Astrocyte (in vitro differentiated cells and primary cell): Measurements from ENCODE around the gene RALY. TPM values are rescaled to one million over a fixed set of nuclear protein-coding genes. Genes with fewer than 3 reads are reported as not detected.

Source experiments
- DNase-seq: peaks from one replicate; pipeline ENCODE4 v3.0.0-alpha.2; 2010; ENCODE audit warnings: low read depth
- FAIRE-seq: peaks from 2 replicates; lab custom pipeline; 2011; peaks lifted over from hg19 to GRCh38; lab: Jason Lieb, UNC
- H2AFZ ChIP-seq: 2 replicates; pipeline ENCODE4 v1.6.0; 2012; ENCODE audit warnings: low read depth, low read length, inconsistent platforms
- H3K27ac ChIP-seq: 2 replicates; pipeline ENCODE4 v1.5.1; 2011; ENCODE audit warnings: low read depth, low read length, inconsistent platforms
- H3K27me3 ChIP-seq: 2 replicates; pipeline ENCODE4 v1.6.0; 2011; ENCODE audit warnings: low read length, inconsistent platforms; ENCODE audit not compliant: insufficient read depth
- H3K36me3 ChIP-seq: 2 replicates; pipeline ENCODE4 v1.5.1; 2011; ENCODE audit warnings: low read length, inconsistent platforms; ENCODE audit not compliant: insufficient read depth
- H3K4me1 ChIP-seq: 2 replicates; pipeline ENCODE4 v1.5.1; 2011; ENCODE audit warnings: low read length, inconsistent platforms; ENCODE audit not compliant: insufficient read depth
- H3K4me2 ChIP-seq: 2 replicates; pipeline ENCODE4 v1.6.0; 2012; ENCODE audit warnings: low read length, inconsistent platforms
- H3K4me3 ChIP-seq: 2 replicates; pipeline ENCODE4 v1.5.1; 2011; ENCODE audit warnings: low read depth, mild to moderate bottlenecking, low read length, inconsistent platforms; ENCODE audit not compliant: insufficient read depth
- H3K79me2 ChIP-seq: 2 replicates; pipeline ENCODE4 v1.6.0; 2012; ENCODE audit warnings: mild to moderate bottlenecking, low read length, inconsistent platforms; ENCODE audit not compliant: insufficient read depth
- H3K9ac ChIP-seq: 2 replicates; pipeline ENCODE4 v1.6.0; 2012; ENCODE audit warnings: mild to moderate bottlenecking, low read length, inconsistent platforms
- H3K9me3 ChIP-seq: 2 replicates; pipeline ENCODE4 v1.5.1; 2012; ENCODE audit warnings: low read depth, mild to moderate bottlenecking, low read length, inconsistent platforms; ENCODE audit not compliant: insufficient read depth
- H4K20me1 ChIP-seq: 2 replicates; pipeline ENCODE4 v1.6.0; 2012; ENCODE audit warnings: low read length, inconsistent platforms; ENCODE audit not compliant: insufficient read depth
- H3K27ac Mint-ChIP-seq: one replicate; pipeline ENCODE4 v1.8.0; 2021; ENCODE audit warnings: mild to moderate bottlenecking, mixed read lengths; ENCODE audit not compliant: unreplicated experiment
- H3K27me3 Mint-ChIP-seq: one replicate; pipeline ENCODE4 v1.8.0; 2021; ENCODE audit warnings: low read depth, mixed read lengths; ENCODE audit not compliant: unreplicated experiment
- H3K36me3 Mint-ChIP-seq: one replicate; pipeline ENCODE4 v1.8.0; 2021; ENCODE audit warnings: low read depth, mixed read lengths; ENCODE audit not compliant: unreplicated experiment
- H3K4me1 Mint-ChIP-seq: one replicate; pipeline ENCODE4 v1.8.0; 2021; ENCODE audit warnings: low read depth, mixed read lengths; ENCODE audit not compliant: unreplicated experiment
- H3K4me3 Mint-ChIP-seq: one replicate; pipeline ENCODE4 v1.8.0; 2021; ENCODE audit warnings: mild to moderate bottlenecking, moderate library complexity, mixed read lengths; ENCODE audit not compliant: unreplicated experiment
- H3K9me3 Mint-ChIP-seq: one replicate; pipeline ENCODE4 v1.8.0; 2021; ENCODE audit warnings: mild to moderate bottlenecking, mixed read lengths; ENCODE audit not compliant: unreplicated experiment
- EZH2 ChIP-seq: IDR thresholded peaks from 2 replicates; pipeline ENCODE4 v1.6.1; 2012; ENCODE audit warnings: mild to moderate bottlenecking, low read length, inconsistent platforms; ENCODE audit not compliant: insufficient read depth
- total RNA-seq: library from RNA; stranded (reverse); gene quantifications from 2 replicates; pipeline ENCODE4 v1.2.1, GENCODE V29; 2021
- TF ChIP-seq, protein P1 (sequence below): IDR thresholded peaks from 2 replicates; pipeline ENCODE4 v1.5.1; 2011; ENCODE audit warnings: low read depth, mild to moderate bottlenecking, inconsistent platforms, low read length, moderate library complexity; ENCODE audit not compliant: insufficient read depth

The RALY gene
- total RNA-seq, 1 donor from 2014 or later, result 105 TPM

DNA sequence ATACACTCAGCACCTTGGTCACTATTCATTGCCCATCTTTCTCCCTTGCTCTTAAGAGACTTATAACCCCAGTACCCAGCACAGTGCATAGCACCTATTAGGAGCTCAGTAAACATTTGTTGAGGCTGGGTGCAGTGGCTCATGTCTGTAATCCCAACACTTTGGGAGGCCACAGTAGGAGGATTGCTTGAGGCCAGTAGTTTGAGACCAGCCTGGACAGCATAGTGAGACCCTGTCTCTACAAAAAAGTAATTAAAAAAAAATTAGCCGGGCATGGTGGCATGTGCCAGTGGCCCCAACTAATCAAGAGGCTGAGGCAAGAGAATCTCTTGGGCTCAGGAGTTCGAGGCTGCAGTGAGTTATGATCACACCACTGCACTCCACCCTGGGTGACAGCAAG is 126.5 kb downstream of the RALY start:
- no peaks in the 10 kb centered on the region for H3K9me3 Mint-ChIP-seq
- Histone ChIP-seq H3K9ac (no peak overlapping the region), H3K27me3 (peaks cover 10% of the 10 kb centered on the region), H3K9me3 (no peaks in the 10 kb centered on the region), H2AFZ (no peak overlapping the region), H3K79me2 (no peaks in the 10 kb centered on the region), H3K4me3 (no peak overlapping the region), H3K27ac (no peak overlapping the region), H3K36me3 (no peaks in the 10 kb centered on the region), H3K4me1 (no peaks in the 10 kb centered on the region), H3K4me2 (no peak overlapping the region), H4K20me1 (no peaks in the 10 kb centered on the region)
- peaks cover 9% of the 10 kb centered on the region for H3K27me3 Mint-ChIP-seq
- no peak for DNase-seq
- no peak for FAIRE-seq
- no peak overlapping the region for H3K27ac Mint-ChIP-seq
- H3K4me3 Mint-ChIP-seq, result no peak overlapping the region
- TF ChIP-seq EZH2, result no peak
- TF ChIP-seq, protein P1, sequence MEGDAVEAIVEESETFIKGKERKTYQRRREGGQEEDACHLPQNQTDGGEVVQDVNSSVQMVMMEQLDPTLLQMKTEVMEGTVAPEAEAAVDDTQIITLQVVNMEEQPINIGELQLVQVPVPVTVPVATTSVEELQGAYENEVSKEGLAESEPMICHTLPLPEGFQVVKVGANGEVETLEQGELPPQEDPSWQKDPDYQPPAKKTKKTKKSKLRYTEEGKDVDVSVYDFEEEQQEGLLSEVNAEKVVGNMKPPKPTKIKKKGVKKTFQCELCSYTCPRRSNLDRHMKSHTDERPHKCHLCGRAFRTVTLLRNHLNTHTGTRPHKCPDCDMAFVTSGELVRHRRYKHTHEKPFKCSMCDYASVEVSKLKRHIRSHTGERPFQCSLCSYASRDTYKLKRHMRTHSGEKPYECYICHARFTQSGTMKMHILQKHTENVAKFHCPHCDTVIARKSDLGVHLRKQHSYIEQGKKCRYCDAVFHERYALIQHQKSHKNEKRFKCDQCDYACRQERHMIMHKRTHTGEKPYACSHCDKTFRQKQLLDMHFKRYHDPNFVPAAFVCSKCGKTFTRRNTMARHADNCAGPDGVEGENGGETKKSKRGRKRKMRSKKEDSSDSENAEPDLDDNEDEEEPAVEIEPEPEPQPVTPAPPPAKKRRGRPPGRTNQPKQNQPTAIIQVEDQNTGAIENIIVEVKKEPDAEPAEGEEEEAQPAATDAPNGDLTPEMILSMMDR, result no peak
- no peaks in the 10 kb centered on the region for H3K4me1 Mint-ChIP-seq
- no peaks in the 10 kb centered on the region for H3K36me3 Mint-ChIP-seq

DNA sequence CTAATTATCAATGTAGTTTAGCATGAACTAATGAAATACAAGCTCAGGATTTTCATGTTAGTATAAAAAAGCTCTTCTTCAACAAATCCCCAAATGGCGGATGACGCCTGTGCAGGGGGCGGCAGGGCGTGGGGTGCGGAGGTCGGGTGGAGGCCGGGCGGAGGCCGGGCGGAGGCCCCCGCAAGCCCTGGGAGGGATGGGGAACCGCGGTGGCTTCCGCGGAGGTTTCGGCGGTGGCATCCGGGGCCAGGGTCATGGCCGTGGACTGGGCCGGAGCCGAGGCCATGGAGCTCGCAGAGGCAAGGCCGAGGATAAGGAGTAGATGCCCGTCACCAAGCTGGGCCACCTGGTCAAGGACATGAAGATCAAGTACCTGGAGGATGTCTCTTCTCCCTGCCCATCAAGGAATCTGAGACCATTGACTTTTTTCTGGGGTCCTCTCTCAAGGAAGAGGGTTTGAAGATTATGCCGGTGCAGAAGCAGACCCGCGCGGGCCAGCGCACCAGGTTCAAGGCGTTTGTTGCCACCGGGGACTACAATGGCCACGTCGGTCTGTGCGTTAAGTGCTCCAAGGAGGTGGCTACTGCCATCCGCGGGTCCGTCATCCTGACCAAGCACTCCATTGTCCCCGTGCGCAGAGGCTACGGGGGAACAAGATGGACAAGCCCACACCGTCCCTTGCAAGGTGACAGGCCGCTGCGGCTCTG is 128.7 kb downstream of the RALY start:
- no peak overlapping the region for H3K27ac ChIP-seq
- H3K4me3 ChIP-seq, result no peak overlapping the region
- no peak overlapping the region for H3K9ac ChIP-seq
- no peaks in the 10 kb centered on the region for H3K9me3 ChIP-seq
- no peak for TF ChIP-seq EZH2
- TF ChIP-seq, protein P1, result no peak
- H3K4me2 ChIP-seq, result no peak overlapping the region
- H3K79me2 ChIP-seq, result no peaks in the 10 kb centered on the region
- no peaks in the 10 kb centered on the region for H3K4me1 ChIP-seq
- H4K20me1 ChIP-seq, result no peaks in the 10 kb centered on the region
- H2AFZ ChIP-seq, result no peak overlapping the region
- H3K27me3 ChIP-seq, result peaks cover 8% of the 10 kb centered on the region
- Mint-ChIP-seq H3K4me1 (no peaks in the 10 kb centered on the region), H3K36me3 (no peaks in the 10 kb centered on the region), H3K9me3 (no peaks in the 10 kb centered on the region), H3K27me3 (peaks cover 9% of the 10 kb centered on the region), H3K4me3 (no peak overlapping the region), H3K27ac (no peak overlapping the region)
- DNase-seq, result no peak
- FAIRE-seq, result no peak
- no peaks in the 10 kb centered on the region for H3K36me3 ChIP-seq

DNA sequence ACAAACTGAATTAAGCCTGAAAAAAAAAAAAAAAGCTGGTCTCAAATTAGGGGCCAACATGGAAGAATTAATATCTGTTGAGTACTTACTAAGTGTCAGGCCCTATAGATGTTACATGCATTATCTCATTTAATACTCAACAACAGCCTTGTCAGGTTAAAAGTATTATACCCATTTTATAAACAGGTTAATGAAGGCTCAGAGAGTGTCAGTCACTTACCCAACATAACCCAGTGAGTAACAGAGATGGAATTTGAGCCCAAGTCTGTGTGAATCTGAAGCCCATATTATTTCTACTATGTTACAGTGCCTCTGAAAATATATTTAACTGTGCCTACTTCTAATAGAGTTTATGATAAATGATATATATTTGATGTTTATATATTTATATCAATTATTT is 129.6 kb downstream of the RALY start:
- no peak overlapping the region for H2AFZ ChIP-seq
- peaks cover 9% of the 10 kb centered on the region for H3K27me3 ChIP-seq
- no peak overlapping the region for H3K4me2 ChIP-seq
- no peak overlapping the region for H3K27ac Mint-ChIP-seq
- DNase-seq (no peak), FAIRE-seq (no peak)
- no peaks in the 10 kb centered on the region for H3K4me1 ChIP-seq
- no peaks in the 10 kb centered on the region for H3K79me2 ChIP-seq
- no peak overlapping the region for H3K27ac ChIP-seq
- no peak overlapping the region for H3K4me3 ChIP-seq
- H3K9ac ChIP-seq, result no peak overlapping the region
- H3K4me1 Mint-ChIP-seq, result no peaks in the 10 kb centered on the region
- H3K9me3 Mint-ChIP-seq, result no peaks in the 10 kb centered on the region
- H3K36me3 ChIP-seq, result no peaks in the 10 kb centered on the region
- H3K36me3 Mint-ChIP-seq, result no peaks in the 10 kb centered on the region
- no peaks in the 10 kb centered on the region for H4K20me1 ChIP-seq
- H3K27me3 Mint-ChIP-seq, result peaks cover 13% of the 10 kb centered on the region
- H3K4me3 Mint-ChIP-seq, result no peak overlapping the region
- H3K9me3 ChIP-seq, result no peaks in the 10 kb centered on the region
- no peak for TF ChIP-seq EZH2
- TF ChIP-seq, protein P1, result no peak
